ENCODE measurements around the gene TLDC2.
"Not testable (repeated sequence)": the region's sequence is repeated elsewhere in the genome, so short reads cannot be mapped to it uniquely, and the experiment has no call there.

Gene TLDC2

GRCh38 chr20:36862857-36863668 is 12.9 kb upstream of the TLDC2 start:
- no peaks in the 10 kb centered on the region for H3K36me3 ChIP-seq (ENCODE audit: insufficient read depth, low read depth, low read length)
- H3K4me3 ChIP-seq (ENCODE audit: low read length) = peak overlapping the region; percentile 77; the same call in 1 of the 2 replicates
- H3K9me3 ChIP-seq (ENCODE audit: insufficient read depth, low read depth, low read length) = no peaks in the 10 kb centered on the region
- H3K27me3 ChIP-seq (ENCODE audit: insufficient read depth, low read length) = peaks cover 17% of the 10 kb centered on the region; the same call in 1 of the 2 replicates
- H3K27ac ChIP-seq (ENCODE audit: low read length) = no peak overlapping the region
- peaks cover 18% of the 10 kb centered on the region; the same call in 1 of the 2 replicates for H3K4me1 ChIP-seq (ENCODE audit: insufficient read depth, low read length)
- no peak overlapping the region for H3K9ac ChIP-seq (ENCODE audit: low read depth, low read length)

GRCh38 chr20:36865076-36865860 is 10.7 kb upstream of the TLDC2 start:
- Histone ChIP-seq H3K4me1 (ENCODE audit: insufficient read depth, low read length) (peaks cover 18% of the 10 kb centered on the region; the same call in 1 of the 2 replicates), H3K9me3 (ENCODE audit: insufficient read depth, low read depth, low read length) (no peaks in the 10 kb centered on the region), H3K27ac (ENCODE audit: low read length) (no peak overlapping the region), H3K36me3 (ENCODE audit: insufficient read depth, low read depth, low read length) (no peaks in the 10 kb centered on the region), H3K9ac (ENCODE audit: low read depth, low read length) (peak overlapping the region; percentile 60; the same call in 1 of the 2 replicates), H3K4me3 (ENCODE audit: low read length) (peak overlapping the region; percentile 44; the same call in 1 of the 2 replicates), H3K27me3 (ENCODE audit: insufficient read depth, low read length) (peaks cover 17% of the 10 kb centered on the region; the same call in 1 of the 2 replicates)

- no peak overlapping the region for H3K27ac ChIP-seq (ENCODE audit: low read length)
- H3K27me3 ChIP-seq (ENCODE audit: insufficient read depth, low read length) = peaks cover 17% of the 10 kb centered on the region; the same call in 1 of the 2 replicates
- no peak overlapping the region for H3K9ac ChIP-seq (ENCODE audit: low read depth, low read length)
- peaks cover 18% of the 10 kb centered on the region; the same call in 1 of the 2 replicates for H3K4me1 ChIP-seq (ENCODE audit: insufficient read depth, low read length)
- no peaks in the 10 kb centered on the region for H3K36me3 ChIP-seq (ENCODE audit: insufficient read depth, low read depth, low read length)
- H3K9me3 ChIP-seq (ENCODE audit: insufficient read depth, low read depth, low read length) = no peaks in the 10 kb centered on the region
- H3K4me3 ChIP-seq (ENCODE audit: low read length) = no peak overlapping the region
Measured at GRCh38 chr20:36865861-36866149, 10.1 kb upstream of the TLDC2 start.

- Histone ChIP-seq H3K27ac (ENCODE audit: low read length) (no peak overlapping the region), H3K27me3 (ENCODE audit: insufficient read depth, low read length) (peaks cover 14% of the 10 kb centered on the region; the same call in 1 of the 2 replicates), H3K9me3 (ENCODE audit: insufficient read depth, low read depth, low read length) (no peaks in the 10 kb centered on the region), H3K36me3 (ENCODE audit: insufficient read depth, low read depth, low read length) (no peaks in the 10 kb centered on the region), H3K4me3 (ENCODE audit: low read length) (no peak overlapping the region), H3K9ac (ENCODE audit: low read depth, low read length) (no peak overlapping the region), H3K4me1 (ENCODE audit: insufficient read depth, low read length) (peaks cover 17% of the 10 kb centered on the region; the same call in 1 of the 2 replicates)
Measured at GRCh38 chr20:36866164-36866563, 9.8 kb upstream of the TLDC2 start.

GRCh38 chr20:36866681-36867495 is 9.1 kb upstream of the TLDC2 start:
- peaks cover 7% of the 10 kb centered on the region; the same call in 1 of the 2 replicates for H3K27me3 ChIP-seq (ENCODE audit: insufficient read depth, low read length)
- no peak overlapping the region for H3K9ac ChIP-seq (ENCODE audit: low read depth, low read length)
- no peak overlapping the region for H3K4me3 ChIP-seq (ENCODE audit: low read length)
- no peaks in the 10 kb centered on the region for H3K36me3 ChIP-seq (ENCODE audit: insufficient read depth, low read depth, low read length)
- no peaks in the 10 kb centered on the region for H3K9me3 ChIP-seq (ENCODE audit: insufficient read depth, low read depth, low read length)
- no peak overlapping the region for H3K27ac ChIP-seq (ENCODE audit: low read length)
- H3K4me1 ChIP-seq (ENCODE audit: insufficient read depth, low read length) = peaks cover 11% of the 10 kb centered on the region; the same call in 1 of the 2 replicates

- no peaks in the 10 kb centered on the region for H3K27me3 ChIP-seq (ENCODE audit: insufficient read depth, low read length)
- H3K36me3 ChIP-seq (ENCODE audit: insufficient read depth, low read depth, low read length) = no peaks in the 10 kb centered on the region
- no peaks in the 10 kb centered on the region for H3K9me3 ChIP-seq (ENCODE audit: insufficient read depth, low read depth, low read length)
- no peak overlapping the region for H3K4me3 ChIP-seq (ENCODE audit: low read length)
- H3K9ac ChIP-seq (ENCODE audit: low read depth, low read length) = no peak overlapping the region
- no peak overlapping the region for H3K27ac ChIP-seq (ENCODE audit: low read length)
- no peaks in the 10 kb centered on the region for H3K4me1 ChIP-seq (ENCODE audit: insufficient read depth, low read length)
Measured at GRCh38 chr20:36871640-36872570, 4.0 kb upstream of the TLDC2 start.

GRCh38 chr20:36872852-36873251 is 3.1 kb upstream of the TLDC2 start:
- Histone ChIP-seq H3K4me3 (ENCODE audit: low read length) (no peak overlapping the region), H3K9ac (ENCODE audit: low read depth, low read length) (no peak overlapping the region), H3K27ac (ENCODE audit: low read length) (no peak overlapping the region), H3K9me3 (ENCODE audit: insufficient read depth, low read depth, low read length) (no peaks in the 10 kb centered on the region), H3K4me1 (ENCODE audit: insufficient read depth, low read length) (no peaks in the 10 kb centered on the region), H3K27me3 (ENCODE audit: insufficient read depth, low read length) (no peaks in the 10 kb centered on the region), H3K36me3 (ENCODE audit: insufficient read depth, low read depth, low read length) (no peaks in the 10 kb centered on the region)

GRCh38 chr20:36873498-36874189 is 2.3 kb upstream of the TLDC2 start:
- Histone ChIP-seq H3K27ac (ENCODE audit: low read length) (no peak overlapping the region), H3K27me3 (ENCODE audit: insufficient read depth, low read length) (no peaks in the 10 kb centered on the region), H3K36me3 (ENCODE audit: insufficient read depth, low read depth, low read length) (no peaks in the 10 kb centered on the region), H3K9ac (ENCODE audit: low read depth, low read length) (no peak overlapping the region), H3K4me3 (ENCODE audit: low read length) (no peak overlapping the region), H3K9me3 (ENCODE audit: insufficient read depth, low read depth, low read length) (no peaks in the 10 kb centered on the region), H3K4me1 (ENCODE audit: insufficient read depth, low read length) (no peaks in the 10 kb centered on the region)

GRCh38 chr20:36875093-36875492 is 845 bp upstream of the TLDC2 start:
- H3K9ac ChIP-seq (ENCODE audit: low read depth, low read length); H3K27ac ChIP-seq (ENCODE audit: low read length); H3K4me3 ChIP-seq (ENCODE audit: low read length); H3K36me3 ChIP-seq (ENCODE audit: insufficient read depth, low read depth, low read length); H3K27me3 ChIP-seq (ENCODE audit: insufficient read depth, low read length); H3K4me1 ChIP-seq (ENCODE audit: insufficient read depth, low read length); H3K9me3 ChIP-seq (ENCODE audit: insufficient read depth, low read depth, low read length): not testable (repeated sequence)

GRCh38 chr20:36876473-36876833 is 515 bp downstream of the TLDC2 start:
- H3K27ac ChIP-seq (ENCODE audit: low read length) = no peak overlapping the region
- no peaks in the 10 kb centered on the region for H3K4me1 ChIP-seq (ENCODE audit: insufficient read depth, low read length)
- no peaks in the 10 kb centered on the region for H3K36me3 ChIP-seq (ENCODE audit: insufficient read depth, low read depth, low read length)
- no peaks in the 10 kb centered on the region for H3K9me3 ChIP-seq (ENCODE audit: insufficient read depth, low read depth, low read length)
- H3K4me3 ChIP-seq (ENCODE audit: low read length) = no peak overlapping the region
- H3K27me3 ChIP-seq (ENCODE audit: insufficient read depth, low read length) = no peaks in the 10 kb centered on the region
- no peak overlapping the region for H3K9ac ChIP-seq (ENCODE audit: low read depth, low read length)
